MM.1S (cell line): ENCODE results near the gene E2F8.

Experiments
- DNase-seq: peaks from one replicate; pipeline ENCODE4 v3.0.0-alpha.2; 2015
- H2AFZ ChIP-seq: fragments of 300-600 bp; sonication (generic); 2 replicates; pipeline ENCODE4 v1.6.0; 2016; ENCODE audit warnings: antibody characterized with exemption, low read length
- H3F3A ChIP-seq: fragments of 300-600 bp; sonication (generic); 2 replicates; pipeline ENCODE4 v1.6.1; 2016; ENCODE audit warnings: mild to moderate bottlenecking, antibody characterized with exemption, low read length, moderate library complexity, mixed read lengths; ENCODE audit not compliant: insufficient read depth
- H3K27ac ChIP-seq: fragments of 300-600 bp; sonication (generic); 2 replicates; pipeline ENCODE4 v1.5.1; 2016; ENCODE audit warnings: mild to moderate bottlenecking, low read length
- H3K27me3 ChIP-seq: fragments of 300-600 bp; sonication (generic); replicated peaks from 2 replicates; pipeline ENCODE4 v1.6.0; 2016; ENCODE audit warnings: low read length; ENCODE audit not compliant: insufficient read depth
- H3K36me3 ChIP-seq: fragments of 300-600 bp; sonication (generic); replicated peaks from 2 replicates; pipeline ENCODE4 v1.6.1; 2016; ENCODE audit warnings: mild to moderate bottlenecking, low read length, mixed read lengths; ENCODE audit not compliant: insufficient read depth
- H3K4me1 ChIP-seq: fragments of 300-600 bp; sonication (generic); 2 replicates; pipeline ENCODE4 v1.6.1; 2016; ENCODE audit warnings: low read length, mixed read lengths
- H3K4me2 ChIP-seq: fragments of 300-600 bp; sonication (generic); 2 replicates; pipeline ENCODE4 v1.6.0; 2016; ENCODE audit warnings: low read depth, low read length
- H3K4me3 ChIP-seq: fragments of 300-600 bp; sonication (generic); 2 replicates; pipeline ENCODE4 v1.5.1; 2016; ENCODE audit warnings: low read length, mixed read lengths
- H3K79me2 ChIP-seq: fragments of 300-600 bp; sonication (generic); 2 replicates; pipeline ENCODE4 v1.6.1; 2016; ENCODE audit warnings: mixed run types, low read length, mixed read lengths
- H3K9ac ChIP-seq: fragments of 300-600 bp; sonication (generic); 2 replicates; pipeline ENCODE4 v1.6.1; 2016; ENCODE audit warnings: low read length, mixed read lengths
- H3K9me2 ChIP-seq: fragments of 300-600 bp; sonication (generic); replicated peaks from 2 replicates; pipeline ENCODE4 v1.6.1; 2016; ENCODE audit warnings: mild to moderate bottlenecking, low read length, mixed read lengths; ENCODE audit not compliant: insufficient read depth
- H3K9me3 ChIP-seq: fragments of 300-600 bp; sonication (generic); replicated peaks from 2 replicates; pipeline ENCODE4 v1.6.1; 2016; ENCODE audit warnings: mild to moderate bottlenecking, low read length, mixed read lengths; ENCODE audit not compliant: insufficient read depth
- H4K20me1 ChIP-seq: fragments of 300-600 bp; sonication (generic); 2 replicates; pipeline ENCODE4 v1.6.1; 2016; ENCODE audit warnings: mild to moderate bottlenecking, low read length, moderate library complexity, mixed read lengths; ENCODE audit not compliant: insufficient read depth
- CTCF ChIP-seq: fragments of 300-600 bp; sonication (generic); IDR thresholded peaks from 2 replicates; pipeline ENCODE4 v1.5.1; 2016; ENCODE audit warnings: antibody characterized with exemption, low read length, mixed read lengths
- EZH2 ChIP-seq: fragments of 300-600 bp; sonication (generic); optimal IDR thresholded peaks from 2 replicates; pipeline ENCODE3; 2017; ENCODE audit warnings: low read depth, mild to moderate bottlenecking, antibody characterized with exemption, low read length, mixed read lengths
- EZH2phosphoT487 ChIP-seq: fragments of 300-600 bp; sonication (generic); IDR thresholded peaks from 2 replicates; pipeline ENCODE4 v1.6.1; 2018; ENCODE audit warnings: antibody characterized with exemption, low read length

Gene E2F8

GRCh38 chr11:19199048-19199447, 41.7 kb downstream of the E2F8 start:
- H3K36me3 ChIP-seq: no peaks in the 10 kb centered on the region
- H3K9ac ChIP-seq: no peak overlapping the region
- H3K4me2 ChIP-seq: no peak overlapping the region
- H3F3A ChIP-seq: no peaks in the 10 kb centered on the region
- no peaks in the 10 kb centered on the region for H3K9me2 ChIP-seq
- H2AFZ ChIP-seq: no peak overlapping the region
- no peaks in the 10 kb centered on the region for H3K9me3 ChIP-seq
- H4K20me1 ChIP-seq: no peaks in the 10 kb centered on the region
- H3K27ac ChIP-seq: no peak overlapping the region
- no peaks in the 10 kb centered on the region for H3K79me2 ChIP-seq
- no peaks in the 10 kb centered on the region for H3K4me1 ChIP-seq
- no peak overlapping the region for H3K4me3 ChIP-seq
- no peak for TF ChIP-seq EZH2
- no peak for TF ChIP-seq EZH2phosphoT487
- TF ChIP-seq CTCF: no peak
- no peaks in the 10 kb centered on the region for H3K27me3 ChIP-seq
- DNase-seq: no peak

GRCh38 chr11:19196432-19196831, 44.3 kb downstream of the E2F8 start:
- no peak overlapping the region for H3K27ac ChIP-seq
- no peaks in the 10 kb centered on the region for H3K36me3 ChIP-seq
- H3K9ac ChIP-seq: no peak overlapping the region
- H3K4me3 ChIP-seq: no peak overlapping the region
- H3K4me2 ChIP-seq: no peak overlapping the region
- no peaks in the 10 kb centered on the region for H3K4me1 ChIP-seq
- no peak overlapping the region for H2AFZ ChIP-seq
- no peak for DNase-seq
- H3K9me3 ChIP-seq: no peaks in the 10 kb centered on the region
- H3K9me2 ChIP-seq: no peaks in the 10 kb centered on the region
- H3K79me2 ChIP-seq: no peaks in the 10 kb centered on the region
- H4K20me1 ChIP-seq: no peaks in the 10 kb centered on the region
- TF ChIP-seq EZH2phosphoT487 (no peak), EZH2 (no peak)
- H3F3A ChIP-seq: no peaks in the 10 kb centered on the region
- no peaks in the 10 kb centered on the region for H3K27me3 ChIP-seq

GRCh38 chr11:19194620-19195308, 46.0 kb downstream of the E2F8 start:
- H3K4me3 ChIP-seq: no peak overlapping the region
- H3K36me3 ChIP-seq: no peaks in the 10 kb centered on the region
- H3K9me2 ChIP-seq: no peaks in the 10 kb centered on the region
- TF ChIP-seq EZH2phosphoT487: no peak
- H4K20me1 ChIP-seq: no peaks in the 10 kb centered on the region
- H3F3A ChIP-seq: no peaks in the 10 kb centered on the region
- no peak for DNase-seq
- H3K27ac ChIP-seq: no peak overlapping the region
- H3K79me2 ChIP-seq: no peaks in the 10 kb centered on the region
- H3K9ac ChIP-seq: no peak overlapping the region
- H3K27me3 ChIP-seq: no peaks in the 10 kb centered on the region
- H3K9me3 ChIP-seq: no peaks in the 10 kb centered on the region
- no peak overlapping the region for H2AFZ ChIP-seq
- H3K4me1 ChIP-seq: no peaks in the 10 kb centered on the region
- H3K4me2 ChIP-seq: no peak overlapping the region

- Histone ChIP-seq H3K27me3 (no peaks in the 10 kb centered on the region), H3K27ac (no peak overlapping the region), H3K9me2 (no peaks in the 10 kb centered on the region), H4K20me1 (no peaks in the 10 kb centered on the region), H3K4me3 (no peak overlapping the region), H3K36me3 (no peaks in the 10 kb centered on the region), H3K4me2 (no peak overlapping the region), H3K9me3 (no peaks in the 10 kb centered on the region), H3K79me2 (no peaks in the 10 kb centered on the region), H2AFZ (no peak overlapping the region), H3F3A (no peaks in the 10 kb centered on the region), H3K4me1 (no peaks in the 10 kb centered on the region), H3K9ac (no peak overlapping the region)
- DNase-seq: no peak
- TF ChIP-seq CTCF (no peak), EZH2 (no peak), EZH2phosphoT487 (no peak)
These were observed 46.8 kb downstream of the E2F8 start for GRCh38 chr11:19193916-19194315.
